AG09309 (cell line): ENCODE results near the gene LGI1.

Experiments used
- DNase-seq: peaks from one replicate; pipeline ENCODE4 v3.0.0-alpha.2; 2010; ENCODE audit warnings: low read depth
- H3K4me3 ChIP-seq: 2 replicates; pipeline ENCODE4 v1.5.1; 2011; ENCODE audit warnings: mild to moderate bottlenecking, low read depth, low read length, moderate library complexity; ENCODE audit not compliant: control insufficient read depth
- CTCF ChIP-seq: IDR thresholded peaks from 2 replicates; pipeline ENCODE4 v1.5.1; 2011; ENCODE audit warnings: mild to moderate bottlenecking, low read depth, low read length, inconsistent platforms; ENCODE audit not compliant: insufficient read depth, control insufficient read depth; ENCODE audit errors: missing control alignments

The LGI1 gene

GRCh38 chr10:93742633-93743349 lies 14.9 kb upstream of the LGI1 start:
- DNase-seq, result no peak
- TF ChIP-seq CTCF, result no peak
- H3K4me3 ChIP-seq, result no peak overlapping the region

- peak; percentile 39 for TF ChIP-seq CTCF
- H3K4me3 ChIP-seq, result no peak overlapping the region
- DNase-seq, result no peak
Observed at GRCh38 chr10:93745408-93746065, 12.2 kb upstream of the LGI1 start.

GRCh38 chr10:93746844-93747284 lies 10.9 kb upstream of the LGI1 start:
- peak; percentile 15 for TF ChIP-seq CTCF
- no peak overlapping the region for H3K4me3 ChIP-seq
- DNase-seq, result peak; percentile 86

- no peak for TF ChIP-seq CTCF
- DNase-seq, result no peak
- no peak overlapping the region for H3K4me3 ChIP-seq
Observed at GRCh38 chr10:93749218-93749799, 8.4 kb upstream of the LGI1 start.

GRCh38 chr10:93751124-93751523 lies 6.6 kb upstream of the LGI1 start:
- no peak overlapping the region for H3K4me3 ChIP-seq
- DNase-seq, result no peak
- TF ChIP-seq CTCF, result no peak

- DNase-seq, result no peak
- TF ChIP-seq CTCF, result no peak
- H3K4me3 ChIP-seq, result no peak overlapping the region
Observed at GRCh38 chr10:93751832-93752231, 5.9 kb upstream of the LGI1 start.
